ENCODE data around the gene PPP6R2.

The PPP6R2 gene

DNA sequence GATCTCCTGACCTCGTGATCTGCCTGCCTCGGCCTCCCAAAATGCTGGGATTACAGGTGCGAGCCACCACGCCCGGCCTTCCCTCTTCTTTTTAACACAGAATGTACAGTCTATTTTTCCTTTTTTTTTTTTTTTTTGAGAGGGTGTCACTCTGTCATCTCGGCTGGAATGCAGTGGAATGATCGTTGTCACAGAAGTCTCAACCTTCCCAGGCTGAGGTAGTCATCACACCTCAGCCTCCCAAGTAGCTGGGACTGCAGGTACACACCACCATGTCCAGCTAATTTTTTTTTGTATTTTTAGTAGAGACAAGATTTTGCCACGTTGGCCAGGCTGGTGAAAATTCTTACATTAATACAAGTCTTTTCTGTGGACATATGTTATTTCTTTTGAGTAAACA, 13.1 kb downstream of the PPP6R2 start:
- TF ChIP-seq, protein P1, sequence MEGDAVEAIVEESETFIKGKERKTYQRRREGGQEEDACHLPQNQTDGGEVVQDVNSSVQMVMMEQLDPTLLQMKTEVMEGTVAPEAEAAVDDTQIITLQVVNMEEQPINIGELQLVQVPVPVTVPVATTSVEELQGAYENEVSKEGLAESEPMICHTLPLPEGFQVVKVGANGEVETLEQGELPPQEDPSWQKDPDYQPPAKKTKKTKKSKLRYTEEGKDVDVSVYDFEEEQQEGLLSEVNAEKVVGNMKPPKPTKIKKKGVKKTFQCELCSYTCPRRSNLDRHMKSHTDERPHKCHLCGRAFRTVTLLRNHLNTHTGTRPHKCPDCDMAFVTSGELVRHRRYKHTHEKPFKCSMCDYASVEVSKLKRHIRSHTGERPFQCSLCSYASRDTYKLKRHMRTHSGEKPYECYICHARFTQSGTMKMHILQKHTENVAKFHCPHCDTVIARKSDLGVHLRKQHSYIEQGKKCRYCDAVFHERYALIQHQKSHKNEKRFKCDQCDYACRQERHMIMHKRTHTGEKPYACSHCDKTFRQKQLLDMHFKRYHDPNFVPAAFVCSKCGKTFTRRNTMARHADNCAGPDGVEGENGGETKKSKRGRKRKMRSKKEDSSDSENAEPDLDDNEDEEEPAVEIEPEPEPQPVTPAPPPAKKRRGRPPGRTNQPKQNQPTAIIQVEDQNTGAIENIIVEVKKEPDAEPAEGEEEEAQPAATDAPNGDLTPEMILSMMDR (IDR thresholded peaks at IDR 0.05): no peak

DNA sequence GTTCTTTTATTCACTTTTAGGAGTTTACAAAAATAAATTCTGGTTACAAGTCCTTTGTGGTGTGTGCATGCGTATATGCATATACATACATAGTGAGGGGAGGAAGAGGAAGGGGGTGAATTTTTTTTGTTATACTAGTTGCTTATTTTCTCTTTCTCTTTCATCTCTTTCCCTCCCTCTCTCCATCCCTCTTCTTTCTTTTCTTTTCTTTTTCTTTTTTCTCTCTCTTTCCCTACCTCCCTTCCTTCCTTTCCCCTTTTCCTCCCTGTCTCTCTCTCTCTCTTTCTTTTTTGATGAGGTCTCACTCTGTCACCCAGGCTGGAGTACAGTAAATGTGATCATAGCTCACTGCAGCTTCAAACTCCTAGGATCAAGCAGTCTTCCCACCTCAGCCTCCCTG, 14.1 kb downstream of the PPP6R2 start:
- TF ChIP-seq, protein P1 (IDR thresholded peaks at IDR 0.05): no peak

- TF ChIP-seq, protein P1 (IDR thresholded peaks at IDR 0.05): no peak
These were observed 14.6 kb downstream of the PPP6R2 start for GRCh38 chr22:50357756-50358155.

GRCh38 chr22:50360578-50360977, 17.5 kb downstream of the PPP6R2 start:
- TF ChIP-seq, protein P1 (IDR thresholded peaks at IDR 0.05): no peak

DNA sequence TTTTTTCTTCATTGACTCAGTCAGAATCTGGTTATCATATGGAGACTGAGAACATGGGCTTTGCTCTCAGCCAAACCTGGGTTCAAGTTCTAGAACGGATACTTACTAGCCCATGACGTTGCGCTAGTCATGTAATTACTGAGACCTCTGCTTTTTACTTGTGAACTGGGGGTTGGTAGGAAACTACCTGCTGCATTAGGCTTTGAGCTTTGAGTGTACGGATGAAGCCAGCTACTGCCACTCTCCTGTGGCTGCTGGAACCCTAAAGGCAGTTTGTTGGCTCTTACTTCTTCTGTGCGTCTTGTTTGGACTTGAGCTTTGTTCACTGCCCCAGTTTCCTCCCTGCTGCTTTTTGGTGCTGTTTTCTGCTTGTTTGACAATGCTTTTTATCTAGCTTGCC, 18.1 kb downstream of the PPP6R2 start:
- TF ChIP-seq, protein P1 (IDR thresholded peaks at IDR 0.05): no peak

GRCh38 chr22:50361688-50362087, 18.6 kb downstream of the PPP6R2 start:
- TF ChIP-seq, protein P1 (IDR thresholded peaks at IDR 0.05): no peak

- TF ChIP-seq, protein P1 (IDR thresholded peaks at IDR 0.05): no peak
These were observed 20.2 kb downstream of the PPP6R2 start for GRCh38 chr22:50363166-50363802.
